NCI-H1436 (cell line): ENCODE data around the gene RPUSD3.

Experiments used
- DNase-seq: peaks from one replicate; lab custom pipeline; 2025; lab: John Stamatoyannopoulos, UW

Gene RPUSD3

GRCh38 chr3:9833078-9833477 lies 10.7 kb downstream of the RPUSD3 start:
- DNase-seq: no peak

- DNase-seq: no peak
These were observed 12.6 kb downstream of the RPUSD3 start for GRCh38 chr3:9831253-9831652.

GRCh38 chr3:9828801-9829755 lies 14.7 kb downstream of the RPUSD3 start:
- no peak for DNase-seq

- no peak for DNase-seq
These were observed 16.8 kb downstream of the RPUSD3 start for GRCh38 chr3:9826815-9827573.

GRCh38 chr3:9825451-9826040 lies 18.3 kb downstream of the RPUSD3 start:
- DNase-seq: no peak

GRCh38 chr3:9820946-9821345 lies 22.9 kb downstream of the RPUSD3 start:
- DNase-seq: no peak

- no peak for DNase-seq
These were observed 23.3 kb downstream of the RPUSD3 start for GRCh38 chr3:9820543-9820942.

GRCh38 chr3:9818666-9819335 lies 25.0 kb downstream of the RPUSD3 start:
- no peak for DNase-seq

- no peak for DNase-seq
These were observed 26.4 kb downstream of the RPUSD3 start for GRCh38 chr3:9817436-9817835.

GRCh38 chr3:9815986-9816385 lies 27.8 kb downstream of the RPUSD3 start:
- DNase-seq: no peak

GRCh38 chr3:9812870-9813483 lies 30.8 kb downstream of the RPUSD3 start:
- DNase-seq: no peak

- DNase-seq: no peak
These were observed 33.0 kb downstream of the RPUSD3 start for GRCh38 chr3:9810846-9811245.

- no peak for DNase-seq
These were observed 33.4 kb downstream of the RPUSD3 start for GRCh38 chr3:9810433-9810770.

GRCh38 chr3:9809615-9810432 lies 34.0 kb downstream of the RPUSD3 start, which contains the start of gene TTLL3:
Gene TTLL3 (plus strand): TSS chr3:9810262. CDS start chr3:9810662, 400 bp downstream.
- peak; percentile 2 for DNase-seq

- no peak for DNase-seq
These were observed 34.6 kb downstream of the RPUSD3 start for GRCh38 chr3:9809239-9809614.

- DNase-seq: peak; percentile 4
These were observed 35.3 kb downstream of the RPUSD3 start for GRCh38 chr3:9808345-9809037.

- no peak for DNase-seq
These were observed 35.8 kb downstream of the RPUSD3 start for GRCh38 chr3:9807981-9808344.

GRCh38 chr3:9806688-9807589 lies 36.9 kb downstream of the RPUSD3 start:
- DNase-seq: no peak

- no peak for DNase-seq
These were observed 37.7 kb downstream of the RPUSD3 start for GRCh38 chr3:9806137-9806536.
